Astrocyte (in vitro differentiated cells and primary cell): Measurements from ENCODE around the gene CCDC88B. TPM values are rescaled to one million over a fixed set of nuclear protein-coding genes. Genes with fewer than 3 reads are reported as not detected.

Source experiments
- DNase-seq: peaks from one replicate; pipeline ENCODE4 v3.0.0-alpha.2; 2010; ENCODE audit warnings: low read depth
- FAIRE-seq: peaks from 2 replicates; lab custom pipeline; 2011; peaks lifted over from hg19 to GRCh38; lab: Jason Lieb, UNC
- H2AFZ ChIP-seq: 2 replicates; pipeline ENCODE4 v1.6.0; 2012; ENCODE audit warnings: low read depth, low read length, inconsistent platforms
- H3K27ac ChIP-seq: 2 replicates; pipeline ENCODE4 v1.5.1; 2011; ENCODE audit warnings: low read depth, low read length, inconsistent platforms
- H3K27me3 ChIP-seq: 2 replicates; pipeline ENCODE4 v1.6.0; 2011; ENCODE audit warnings: low read length, inconsistent platforms; ENCODE audit not compliant: insufficient read depth
- H3K36me3 ChIP-seq: 2 replicates; pipeline ENCODE4 v1.5.1; 2011; ENCODE audit warnings: low read length, inconsistent platforms; ENCODE audit not compliant: insufficient read depth
- H3K4me1 ChIP-seq: 2 replicates; pipeline ENCODE4 v1.5.1; 2011; ENCODE audit warnings: low read length, inconsistent platforms; ENCODE audit not compliant: insufficient read depth
- H3K4me2 ChIP-seq: 2 replicates; pipeline ENCODE4 v1.6.0; 2012; ENCODE audit warnings: low read length, inconsistent platforms
- H3K4me3 ChIP-seq: 2 replicates; pipeline ENCODE4 v1.5.1; 2011; ENCODE audit warnings: low read depth, mild to moderate bottlenecking, low read length, inconsistent platforms; ENCODE audit not compliant: insufficient read depth
- H3K79me2 ChIP-seq: 2 replicates; pipeline ENCODE4 v1.6.0; 2012; ENCODE audit warnings: mild to moderate bottlenecking, low read length, inconsistent platforms; ENCODE audit not compliant: insufficient read depth
- H3K9ac ChIP-seq: 2 replicates; pipeline ENCODE4 v1.6.0; 2012; ENCODE audit warnings: mild to moderate bottlenecking, low read length, inconsistent platforms
- H3K9me3 ChIP-seq: 2 replicates; pipeline ENCODE4 v1.5.1; 2012; ENCODE audit warnings: low read depth, mild to moderate bottlenecking, low read length, inconsistent platforms; ENCODE audit not compliant: insufficient read depth
- H4K20me1 ChIP-seq: 2 replicates; pipeline ENCODE4 v1.6.0; 2012; ENCODE audit warnings: low read length, inconsistent platforms; ENCODE audit not compliant: insufficient read depth
- H3K27ac Mint-ChIP-seq: one replicate; pipeline ENCODE4 v1.8.0; 2021; ENCODE audit warnings: mild to moderate bottlenecking, mixed read lengths; ENCODE audit not compliant: unreplicated experiment
- H3K27me3 Mint-ChIP-seq: one replicate; pipeline ENCODE4 v1.8.0; 2021; ENCODE audit warnings: low read depth, mixed read lengths; ENCODE audit not compliant: unreplicated experiment
- H3K36me3 Mint-ChIP-seq: one replicate; pipeline ENCODE4 v1.8.0; 2021; ENCODE audit warnings: low read depth, mixed read lengths; ENCODE audit not compliant: unreplicated experiment
- H3K4me1 Mint-ChIP-seq: one replicate; pipeline ENCODE4 v1.8.0; 2021; ENCODE audit warnings: low read depth, mixed read lengths; ENCODE audit not compliant: unreplicated experiment
- H3K4me3 Mint-ChIP-seq: one replicate; pipeline ENCODE4 v1.8.0; 2021; ENCODE audit warnings: mild to moderate bottlenecking, moderate library complexity, mixed read lengths; ENCODE audit not compliant: unreplicated experiment
- H3K9me3 Mint-ChIP-seq: one replicate; pipeline ENCODE4 v1.8.0; 2021; ENCODE audit warnings: mild to moderate bottlenecking, mixed read lengths; ENCODE audit not compliant: unreplicated experiment
- CTCF ChIP-seq: IDR thresholded peaks from 2 replicates; pipeline ENCODE4 v1.5.1; 2011; ENCODE audit warnings: low read depth, mild to moderate bottlenecking, inconsistent platforms, low read length, moderate library complexity; ENCODE audit not compliant: insufficient read depth
- EZH2 ChIP-seq: IDR thresholded peaks from 2 replicates; pipeline ENCODE4 v1.6.1; 2012; ENCODE audit warnings: mild to moderate bottlenecking, low read length, inconsistent platforms; ENCODE audit not compliant: insufficient read depth
- total RNA-seq: library from RNA; stranded (reverse); gene quantifications from 2 replicates; pipeline ENCODE4 v1.2.1, GENCODE V29; 2021

Gene CCDC88B
- total RNA-seq, 1 donor from 2014 or later = 1.2 TPM

DNA sequence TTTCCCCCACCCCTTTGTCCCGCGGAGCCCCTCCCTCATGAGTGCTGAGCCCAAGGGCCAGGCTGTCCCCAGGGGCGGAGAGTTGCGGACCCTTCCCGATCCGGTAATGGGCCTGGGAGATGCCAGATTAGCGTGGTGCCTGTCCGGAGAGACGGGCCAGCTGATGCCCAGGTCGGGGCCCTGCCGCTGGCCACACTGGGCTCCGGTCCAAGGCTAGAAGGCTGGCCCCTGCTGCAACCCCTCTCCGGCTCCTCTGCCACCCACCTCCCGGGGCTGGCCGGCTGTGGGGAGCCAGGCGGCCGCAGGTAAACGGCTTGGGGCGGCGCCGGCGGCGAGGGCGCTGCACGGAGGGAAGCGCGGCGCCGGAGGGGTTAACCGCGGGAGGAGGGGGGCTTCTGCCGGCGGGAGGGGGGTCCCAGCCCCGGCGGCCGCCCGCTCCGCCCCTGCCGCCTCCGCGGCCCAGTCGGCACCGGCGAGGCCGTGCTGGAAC, 48.7 kb upstream of the CCDC88B start, which contains the start of gene KCNK4:
KCNK4 (plus strand) TSS at position 41 of the 490 bp plus-strand sequence. CDS start 1,717 bp downstream, outside the sequence.
- no peak for TF ChIP-seq CTCF
- TF ChIP-seq EZH2 = peak; percentile 27
- Histone ChIP-seq H3K4me1 (peaks cover 3% of the 10 kb centered on the region), H3K79me2 (no peaks in the 10 kb centered on the region), H3K9me3 (no peaks in the 10 kb centered on the region), H3K9ac (no peak within 1 kb of the TSS), H3K36me3 (no peaks in the 10 kb centered on the region), H3K27ac (no peak within 1 kb of the TSS), H4K20me1 (peaks cover 31% of the 10 kb centered on the region), H2AFZ (no peak within 1 kb of the TSS), H3K27me3 (peaks cover 50% of the 10 kb centered on the region), H3K4me2 (peak within 1 kb of the TSS; percentile 72), H3K4me3 (peak within 1 kb of the TSS; percentile 17)
- FAIRE-seq = no peak
- peaks cover 40% of the 10 kb centered on the region for H3K27me3 Mint-ChIP-seq
- peaks cover 14% of the 10 kb centered on the region for H3K4me1 Mint-ChIP-seq
- peak within 1 kb of the TSS; percentile 72 for H3K4me3 Mint-ChIP-seq
- H3K27ac Mint-ChIP-seq = no peak within 1 kb of the TSS
- no peak for DNase-seq
- H3K36me3 Mint-ChIP-seq = peaks cover 4% of the 10 kb centered on the region
- H3K9me3 Mint-ChIP-seq = no peaks in the 10 kb centered on the region

- DNase-seq = no peak
- Mint-ChIP-seq H3K4me3 (no peak overlapping the region), H3K27me3 (peaks cover 46% of the 10 kb centered on the region), H3K9me3 (no peaks in the 10 kb centered on the region), H3K27ac (no peak overlapping the region), H3K4me1 (peaks cover 10% of the 10 kb centered on the region), H3K36me3 (peaks cover 4% of the 10 kb centered on the region)
- Histone ChIP-seq H2AFZ (no peak overlapping the region), H3K4me1 (peaks cover 3% of the 10 kb centered on the region), H3K36me3 (no peaks in the 10 kb centered on the region), H3K27ac (no peak overlapping the region), H4K20me1 (peaks cover 31% of the 10 kb centered on the region), H3K9ac (no peak overlapping the region), H3K27me3 (peaks cover 56% of the 10 kb centered on the region), H3K4me3 (peak overlapping the region; percentile 17), H3K79me2 (no peaks in the 10 kb centered on the region), H3K4me2 (peak overlapping the region; percentile 72), H3K9me3 (no peaks in the 10 kb centered on the region)
- TF ChIP-seq EZH2 (peak; percentile 97), CTCF (no peak)
- no peak for FAIRE-seq
Observed at GRCh38 chr11:64291752-64292459, 48.1 kb upstream of the CCDC88B start.
